Activated CD4-positive, alpha-beta T cell treated with anti-CD3 and anti-CD28 coated beads, Interleukin-2, amount 50 U/mL, for 24 hours (primary cell): Measurements from ENCODE around the gene RPL19.

ENCODE experiments used
- DNase-seq, 2 donors: peaks; one replicate each; pipeline ENCODE4 v3.0.0-alpha.2; 2020; ENCODE audit warnings: low read depth in 1 of 2, low spot score in 1 of 2

The RPL19 gene

DNA sequence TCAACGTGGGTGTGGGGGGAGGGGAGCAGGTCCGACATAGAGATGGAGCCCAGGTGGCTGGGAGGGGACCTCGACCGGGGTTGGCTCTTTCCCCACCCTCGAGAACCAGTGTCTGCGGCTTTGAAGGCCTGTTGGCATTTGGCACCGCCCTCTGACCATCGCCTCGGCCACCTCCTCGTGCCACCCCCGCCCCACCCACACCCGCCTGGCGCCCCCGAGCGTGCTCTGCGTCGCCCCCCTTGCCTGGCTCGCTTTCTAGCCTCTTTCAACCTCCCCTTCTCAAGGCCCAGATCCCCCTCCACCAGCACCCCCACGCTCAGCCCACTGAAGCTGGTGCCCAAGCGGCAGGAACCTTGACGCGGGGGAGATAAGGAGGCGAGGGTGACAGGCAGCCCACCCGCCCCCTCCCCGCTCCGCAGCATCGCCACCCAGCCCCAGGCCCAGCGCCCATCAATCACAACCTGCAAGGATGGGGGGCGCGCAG, 3.2 kb upstream of the RPL19 start:
- DNase-seq = no peak

GRCh38 chr17:39197380-39198185, 2.5 kb upstream of the RPL19 start, which contains the start of gene CACNB1:
Gene CACNB1 (minus strand): TSS chr17:39197669. CDS start chr17:39197495, 174 bp downstream.
- peak; percentile 40 to 49 for DNase-seq

DNA sequence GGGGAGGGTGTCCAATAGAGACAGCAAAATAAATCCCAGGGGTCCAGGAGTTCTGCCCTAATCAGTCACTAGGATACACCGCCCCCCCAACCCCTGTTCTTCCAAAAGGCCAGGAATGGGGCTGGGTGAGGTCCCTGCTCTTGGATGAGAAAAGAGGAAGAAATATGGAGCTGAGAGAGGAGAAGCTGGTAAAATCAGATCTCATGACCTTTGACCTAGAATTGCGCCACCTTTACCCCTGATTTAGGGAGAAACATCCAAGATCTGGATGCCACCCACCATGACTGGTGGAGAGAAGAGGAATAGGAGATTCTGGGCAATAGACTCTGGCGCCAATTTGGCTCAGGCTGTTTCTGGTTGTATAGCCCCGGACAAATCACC, 1.9 kb upstream of the RPL19 start:
- no peak for DNase-seq

GRCh38 chr17:39199820-39200069, 338 bp upstream of the RPL19 start:
- DNase-seq = peak; percentile 64 to 92

DNA sequence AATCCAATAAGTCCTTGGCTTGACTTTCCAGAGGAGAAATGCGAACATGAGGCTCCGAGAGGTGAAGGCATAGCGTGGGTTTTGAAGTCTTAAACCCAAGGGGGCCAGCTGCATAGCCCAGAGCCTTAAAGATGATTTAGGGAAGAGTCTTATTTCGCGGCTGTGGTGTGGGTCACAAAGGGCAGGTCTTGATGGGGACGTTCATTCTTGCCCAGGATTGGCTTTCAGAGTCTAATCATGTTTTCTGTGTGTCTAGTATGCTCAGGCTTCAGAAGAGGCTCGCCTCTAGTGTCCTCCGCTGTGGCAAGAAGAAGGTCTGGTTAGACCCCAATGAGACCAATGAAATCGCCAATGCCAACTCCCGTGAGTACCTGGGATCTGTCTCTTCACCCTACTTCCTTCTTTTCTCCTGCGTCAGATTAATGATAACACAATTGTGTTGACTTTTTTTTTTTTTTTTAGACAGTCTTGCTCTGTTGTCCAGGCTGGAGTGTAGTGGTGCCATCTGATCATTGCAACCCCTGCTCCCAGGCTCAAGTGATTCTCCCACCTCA, 951 bp downstream of the RPL19 start:
- DNase-seq = no peak

DNA sequence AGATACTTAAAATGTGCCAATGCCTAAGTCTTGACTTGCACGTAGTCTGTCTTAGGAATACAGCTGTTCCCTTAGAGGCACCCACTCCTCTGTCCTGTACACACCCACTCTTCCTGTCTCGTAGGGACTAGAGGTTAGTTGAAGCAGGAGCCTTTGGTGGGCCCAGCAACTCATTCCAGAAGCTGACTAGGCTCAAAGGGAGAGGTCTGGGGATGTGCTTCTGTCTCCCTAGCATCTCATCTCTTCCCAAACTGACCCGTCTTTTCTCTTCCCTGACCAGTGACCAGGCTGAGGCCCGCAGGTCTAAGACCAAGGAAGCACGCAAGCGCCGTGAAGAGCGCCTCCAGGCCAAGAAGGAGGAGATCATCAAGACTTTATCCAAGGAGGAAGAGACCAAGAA, 4.2 kb downstream of the RPL19 start:
- DNase-seq = no peak

- no peak for DNase-seq
Observed at GRCh38 chr17:39205112-39205526, 5.0 kb downstream of the RPL19 start.

DNA sequence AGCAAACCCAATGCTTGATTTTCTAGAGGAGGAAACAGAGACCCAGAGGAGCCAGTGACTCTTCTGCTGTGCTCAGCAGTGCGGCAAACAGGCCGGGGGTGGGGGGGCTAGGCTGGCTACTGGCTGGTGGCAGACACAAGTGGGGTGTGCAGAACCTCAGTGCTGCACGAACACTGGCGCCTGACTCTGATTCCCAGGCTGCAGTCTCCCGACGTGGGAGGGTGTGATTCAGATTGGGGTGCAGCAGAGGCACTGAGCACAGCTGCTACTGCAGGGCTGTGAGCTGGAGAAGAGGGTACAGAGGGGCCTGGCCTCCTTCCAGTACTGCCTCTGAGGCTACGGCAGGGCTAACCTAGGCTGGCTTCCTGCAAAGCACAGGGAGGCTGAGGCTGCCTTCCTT, 8.1 kb downstream of the RPL19 start:
- no peak for DNase-seq

- DNase-seq = no peak
Observed at GRCh38 chr17:39208893-39209292, 8.8 kb downstream of the RPL19 start.

- DNase-seq = peak; percentile 49 to 51
Observed at GRCh38 chr17:39209317-39210092, 9.4 kb downstream of the RPL19 start.

DNA sequence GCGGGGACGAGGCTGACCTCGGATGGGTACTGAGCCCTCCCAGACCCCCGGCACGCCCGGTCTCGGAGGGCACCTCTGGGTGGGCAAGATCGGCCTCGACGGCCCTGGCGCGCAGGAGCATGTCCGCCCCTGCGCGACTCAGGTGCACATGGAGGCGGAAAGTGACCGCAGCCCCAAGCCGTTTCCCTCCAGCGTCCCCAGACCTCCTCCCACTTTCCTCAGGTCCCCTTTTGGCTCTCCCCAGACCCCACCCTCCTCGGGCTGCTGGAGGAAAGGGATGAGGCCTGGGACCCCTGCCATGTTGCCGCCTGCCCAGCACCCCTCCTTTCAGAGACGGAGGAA, 10.0 kb downstream of the RPL19 start:
- DNase-seq = no peak

- no peak for DNase-seq
Observed at GRCh38 chr17:39212195-39212810, 12.2 kb downstream of the RPL19 start.

DNA sequence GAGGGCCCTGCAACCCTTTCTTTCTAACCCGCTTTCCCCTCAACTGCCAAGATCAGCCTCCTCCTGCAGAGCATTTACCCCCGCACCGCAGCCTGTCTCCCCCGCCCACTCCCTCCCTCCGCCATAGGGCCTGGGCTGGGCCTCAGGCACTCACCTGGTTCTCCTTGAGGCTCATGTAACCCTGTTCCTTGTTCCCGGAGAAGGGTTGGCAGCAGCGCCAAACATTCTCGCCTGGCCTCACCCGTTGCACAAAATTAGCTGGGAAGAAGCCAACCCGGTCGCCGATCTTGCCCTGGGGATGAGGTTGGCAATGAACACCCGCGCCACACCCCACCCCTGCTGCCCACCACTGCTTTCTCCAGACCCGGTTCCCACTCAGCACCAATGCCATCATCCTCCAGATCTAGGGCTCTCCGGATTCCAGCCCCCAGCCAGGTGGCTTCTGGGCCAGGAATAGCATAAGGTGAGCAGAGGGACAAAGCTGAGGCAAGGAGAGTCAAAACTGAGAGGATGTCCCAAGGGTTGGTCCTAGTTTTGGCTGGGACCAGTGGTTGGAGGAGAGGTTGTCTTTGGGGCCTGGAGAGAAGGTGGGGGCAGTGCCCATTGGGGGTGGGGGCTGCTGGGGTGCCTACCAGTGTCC, 12.9 kb downstream of the RPL19 start:
- DNase-seq = no peak

DNA sequence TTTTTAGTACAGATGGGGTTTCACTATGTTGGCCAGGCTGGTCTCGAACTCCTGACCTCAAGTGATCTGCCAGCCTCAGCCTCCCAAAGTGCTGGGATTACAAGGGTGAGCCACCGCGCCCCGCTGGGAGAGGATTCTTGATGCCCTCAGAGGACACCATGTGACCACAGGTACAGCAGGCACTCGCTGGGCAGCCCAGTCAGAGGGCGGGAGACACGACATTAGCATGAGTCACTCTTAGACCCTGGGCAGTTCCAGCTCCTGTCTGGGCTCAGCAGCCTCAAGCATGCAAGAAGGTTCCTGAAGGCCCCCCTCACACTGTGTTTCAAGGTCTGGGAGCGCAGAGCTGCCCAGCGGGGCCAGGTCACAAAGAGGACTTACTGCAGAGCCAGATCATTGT, 13.8 kb downstream of the RPL19 start:
- DNase-seq = no peak

DNA sequence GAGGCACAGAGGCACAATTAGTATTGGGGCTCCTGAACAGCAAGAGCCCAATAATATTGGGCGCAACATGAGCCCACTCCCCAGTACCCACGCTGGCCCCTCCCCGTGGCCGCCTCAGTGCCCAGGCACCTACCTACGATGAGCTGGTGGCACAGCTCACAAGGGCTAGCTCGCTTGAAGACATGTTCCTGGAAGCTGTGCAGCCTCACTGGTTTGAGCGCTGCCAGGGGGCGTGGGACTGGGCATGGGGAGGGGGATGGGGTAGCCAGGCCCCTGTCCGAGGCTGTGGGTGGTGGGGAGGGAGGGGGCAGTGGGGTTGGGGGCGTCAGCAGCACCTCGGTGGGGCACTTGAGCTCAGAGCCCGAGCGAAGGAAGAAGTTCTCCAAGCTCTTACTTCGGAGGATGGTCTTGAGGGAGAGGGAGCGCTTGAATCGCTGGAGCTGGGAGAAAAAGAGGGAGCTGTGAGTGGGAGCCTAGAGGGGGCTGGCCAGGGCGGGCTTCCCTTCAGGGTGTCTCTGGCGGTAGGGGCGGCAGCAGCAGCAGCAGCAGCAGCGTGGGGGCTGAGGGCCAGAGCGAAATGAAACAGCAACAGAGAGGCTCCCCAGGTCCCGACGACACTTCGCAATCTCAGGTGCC, 17.8 kb downstream of the RPL19 start:
- DNase-seq = no peak

DNA sequence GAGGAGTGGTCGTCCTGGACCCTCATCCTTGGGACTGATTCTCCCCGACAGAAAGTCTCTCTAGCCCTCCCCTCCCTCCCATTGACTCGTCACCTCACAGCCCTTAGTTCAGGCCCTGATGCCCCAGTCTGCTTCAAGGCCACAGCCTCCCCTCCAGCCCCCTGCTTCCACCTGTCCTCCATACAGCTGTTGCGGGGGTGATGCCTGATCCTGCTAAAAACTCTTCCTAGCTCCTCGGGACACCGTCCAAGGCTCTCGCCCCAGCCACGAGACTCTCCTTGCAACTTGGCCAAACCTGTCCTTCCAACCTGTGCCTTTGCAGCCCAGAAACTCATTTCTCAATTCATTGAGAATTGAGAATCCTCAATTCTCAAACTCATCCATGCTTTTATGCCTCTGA, 18.8 kb downstream of the RPL19 start:
- DNase-seq = no peak

- no peak for DNase-seq
Observed at GRCh38 chr17:39219647-39220154, 19.6 kb downstream of the RPL19 start.

GRCh38 chr17:39221572-39221971, 21.5 kb downstream of the RPL19 start:
- DNase-seq = no peak

DNA sequence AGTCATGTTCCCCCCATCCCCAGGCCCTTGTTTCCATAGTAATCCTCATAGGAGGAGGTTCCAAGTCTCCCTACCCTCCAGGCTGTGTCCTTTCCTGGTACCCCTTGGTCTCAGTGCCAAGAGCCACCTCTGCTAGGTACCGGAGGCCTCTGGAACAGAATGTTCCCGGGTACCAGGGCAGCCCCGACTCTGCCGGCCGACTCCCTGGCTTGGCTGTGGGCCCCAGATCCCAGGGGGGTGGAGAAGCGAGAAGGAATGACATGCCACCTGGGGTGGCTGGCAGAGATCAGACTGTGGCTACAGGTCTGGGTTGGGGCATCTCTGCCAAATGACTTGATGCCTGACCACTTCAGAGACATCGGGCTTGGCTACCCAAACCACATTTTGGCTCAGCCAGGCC, 22.1 kb downstream of the RPL19 start:
- DNase-seq = no peak

- no peak for DNase-seq
Observed at GRCh38 chr17:39222866-39223834, 23.1 kb downstream of the RPL19 start.
